Peyer's patch (tissue), 4 donors: Measurements from ENCODE around the gene CHSY3.

Experiments used
- POLR2A ChIP-seq, 2 donors: fragments of 450-650 bp; IDR thresholded peaks; one replicate each; pipeline ENCODE4 v1.5.1; 2017; ENCODE audit warnings: antibody characterized with exemption in 2 of 2, mild to moderate bottlenecking in 2 of 2, moderate library complexity in 2 of 2
- TF ChIP-seq, protein P1 (sequence below), 6 experiments: fragments of 450-650 bp in 4 of 6; fragments of 200-600 bp in 2 of 6; sonication (generic) in 1 of 6; IDR thresholded peaks; one replicate each; pipeline ENCODE4 v1.5.1; 2017 to 2019; ENCODE audit warnings: antibody characterized with exemption in 6 of 6, mild to moderate bottlenecking in 3 of 6, moderate library complexity in 1 of 6

GRCh38 chr5:130151239-130151638, 247.0 kb downstream of the CHSY3 start:
- TF ChIP-seq, protein P1, sequence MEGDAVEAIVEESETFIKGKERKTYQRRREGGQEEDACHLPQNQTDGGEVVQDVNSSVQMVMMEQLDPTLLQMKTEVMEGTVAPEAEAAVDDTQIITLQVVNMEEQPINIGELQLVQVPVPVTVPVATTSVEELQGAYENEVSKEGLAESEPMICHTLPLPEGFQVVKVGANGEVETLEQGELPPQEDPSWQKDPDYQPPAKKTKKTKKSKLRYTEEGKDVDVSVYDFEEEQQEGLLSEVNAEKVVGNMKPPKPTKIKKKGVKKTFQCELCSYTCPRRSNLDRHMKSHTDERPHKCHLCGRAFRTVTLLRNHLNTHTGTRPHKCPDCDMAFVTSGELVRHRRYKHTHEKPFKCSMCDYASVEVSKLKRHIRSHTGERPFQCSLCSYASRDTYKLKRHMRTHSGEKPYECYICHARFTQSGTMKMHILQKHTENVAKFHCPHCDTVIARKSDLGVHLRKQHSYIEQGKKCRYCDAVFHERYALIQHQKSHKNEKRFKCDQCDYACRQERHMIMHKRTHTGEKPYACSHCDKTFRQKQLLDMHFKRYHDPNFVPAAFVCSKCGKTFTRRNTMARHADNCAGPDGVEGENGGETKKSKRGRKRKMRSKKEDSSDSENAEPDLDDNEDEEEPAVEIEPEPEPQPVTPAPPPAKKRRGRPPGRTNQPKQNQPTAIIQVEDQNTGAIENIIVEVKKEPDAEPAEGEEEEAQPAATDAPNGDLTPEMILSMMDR (IDR thresholded peaks at IDR 0.05): no peak
- TF ChIP-seq POLR2A (IDR thresholded peaks at IDR 0.05): no peak
